ENCODE data around the gene LAX1. TPM values are rescaled to one million over a fixed set of nuclear protein-coding genes. Genes with fewer than 3 reads are reported as not detected.

LAX1 gene
- total RNA-seq, 1 donor from 2014 or later = not detected

GRCh38 chr1:203733009-203733863 is 31.7 kb upstream of the LAX1 start:
- Histone ChIP-seq H3K4me3 (no peak overlapping the region), H3K36me3 (peaks cover 84% of the 10 kb centered on the region), H3K27me3 (ENCODE audit: low read depth) (no peaks in the 10 kb centered on the region), H3K9me3 (replicated peaks) (no peaks in the 10 kb centered on the region), H3K4me1 (no peaks in the 10 kb centered on the region), H3K27ac (replicated peaks) (no peak overlapping the region)
- DNase-seq = no peak
- no peak for TF ChIP-seq CTCF (IDR thresholded peaks at IDR 0.05; ENCODE audit: borderline replicate concordance)
- intact Hi-C loops (cut with micrococcal nuclease) = no loop called here

GRCh38 chr1:203742436-203742835 is 22.5 kb upstream of the LAX1 start:
- no peak overlapping the region for H3K4me3 ChIP-seq
- TF ChIP-seq CTCF (IDR thresholded peaks at IDR 0.05; ENCODE audit: borderline replicate concordance) = no peak
- intact Hi-C loops (cut with micrococcal nuclease) = no loop called here
- peaks cover 33% of the 10 kb centered on the region for H3K36me3 ChIP-seq
- H3K4me1 ChIP-seq = peaks cover 25% of the 10 kb centered on the region
- H3K9me3 ChIP-seq (replicated peaks) = no peaks in the 10 kb centered on the region
- no peak overlapping the region for H3K27ac ChIP-seq (replicated peaks)
- DNase-seq = no peak
- no peaks in the 10 kb centered on the region for H3K27me3 ChIP-seq (ENCODE audit: low read depth)

- TF ChIP-seq CTCF (IDR thresholded peaks at IDR 0.05; ENCODE audit: borderline replicate concordance) = no peak
- intact Hi-C loops (cut with micrococcal nuclease) = no loop called here
- Histone ChIP-seq H3K4me3 (no peak overlapping the region), H3K27me3 (ENCODE audit: low read depth) (no peaks in the 10 kb centered on the region), H3K9me3 (replicated peaks) (no peaks in the 10 kb centered on the region), H3K27ac (replicated peaks) (peak overlapping the region; percentile 21), H3K4me1 (peaks cover 25% of the 10 kb centered on the region), H3K36me3 (peaks cover 30% of the 10 kb centered on the region)
- DNase-seq = no peak
Measured at GRCh38 chr1:203743091-203743571, 21.9 kb upstream of the LAX1 start.

- peak; percentile 45 for DNase-seq
- Histone ChIP-seq H3K27me3 (ENCODE audit: low read depth) (no peaks in the 10 kb centered on the region), H3K4me3 (no peak overlapping the region), H3K9me3 (replicated peaks) (no peaks in the 10 kb centered on the region), H3K27ac (replicated peaks) (peak overlapping the region; percentile 21), H3K36me3 (peaks cover 18% of the 10 kb centered on the region), H3K4me1 (peaks cover 25% of the 10 kb centered on the region)
- TF ChIP-seq CTCF (IDR thresholded peaks at IDR 0.05; ENCODE audit: borderline replicate concordance) = no peak
- intact Hi-C loops (cut with micrococcal nuclease) = no loop called here
Measured at GRCh38 chr1:203744075-203744972, 20.7 kb upstream of the LAX1 start.

GRCh38 chr1:203746281-203746680 is 18.7 kb upstream of the LAX1 start:
- no peaks in the 10 kb centered on the region for H3K36me3 ChIP-seq
- DNase-seq = no peak
- no peaks in the 10 kb centered on the region for H3K27me3 ChIP-seq (ENCODE audit: low read depth)
- no peak overlapping the region for H3K27ac ChIP-seq (replicated peaks)
- no peak overlapping the region for H3K4me3 ChIP-seq
- TF ChIP-seq CTCF (IDR thresholded peaks at IDR 0.05; ENCODE audit: borderline replicate concordance) = no peak
- H3K9me3 ChIP-seq (replicated peaks) = no peaks in the 10 kb centered on the region
- intact Hi-C loops (cut with micrococcal nuclease) = no loop called here
- H3K4me1 ChIP-seq = peaks cover 25% of the 10 kb centered on the region
